ENCODE results near the gene CEP162.
"Not testable (repeated sequence)": the region's sequence is repeated elsewhere in the genome, so short reads cannot be mapped to it uniquely, and the experiment has no call there.

Gene CEP162, protein sequence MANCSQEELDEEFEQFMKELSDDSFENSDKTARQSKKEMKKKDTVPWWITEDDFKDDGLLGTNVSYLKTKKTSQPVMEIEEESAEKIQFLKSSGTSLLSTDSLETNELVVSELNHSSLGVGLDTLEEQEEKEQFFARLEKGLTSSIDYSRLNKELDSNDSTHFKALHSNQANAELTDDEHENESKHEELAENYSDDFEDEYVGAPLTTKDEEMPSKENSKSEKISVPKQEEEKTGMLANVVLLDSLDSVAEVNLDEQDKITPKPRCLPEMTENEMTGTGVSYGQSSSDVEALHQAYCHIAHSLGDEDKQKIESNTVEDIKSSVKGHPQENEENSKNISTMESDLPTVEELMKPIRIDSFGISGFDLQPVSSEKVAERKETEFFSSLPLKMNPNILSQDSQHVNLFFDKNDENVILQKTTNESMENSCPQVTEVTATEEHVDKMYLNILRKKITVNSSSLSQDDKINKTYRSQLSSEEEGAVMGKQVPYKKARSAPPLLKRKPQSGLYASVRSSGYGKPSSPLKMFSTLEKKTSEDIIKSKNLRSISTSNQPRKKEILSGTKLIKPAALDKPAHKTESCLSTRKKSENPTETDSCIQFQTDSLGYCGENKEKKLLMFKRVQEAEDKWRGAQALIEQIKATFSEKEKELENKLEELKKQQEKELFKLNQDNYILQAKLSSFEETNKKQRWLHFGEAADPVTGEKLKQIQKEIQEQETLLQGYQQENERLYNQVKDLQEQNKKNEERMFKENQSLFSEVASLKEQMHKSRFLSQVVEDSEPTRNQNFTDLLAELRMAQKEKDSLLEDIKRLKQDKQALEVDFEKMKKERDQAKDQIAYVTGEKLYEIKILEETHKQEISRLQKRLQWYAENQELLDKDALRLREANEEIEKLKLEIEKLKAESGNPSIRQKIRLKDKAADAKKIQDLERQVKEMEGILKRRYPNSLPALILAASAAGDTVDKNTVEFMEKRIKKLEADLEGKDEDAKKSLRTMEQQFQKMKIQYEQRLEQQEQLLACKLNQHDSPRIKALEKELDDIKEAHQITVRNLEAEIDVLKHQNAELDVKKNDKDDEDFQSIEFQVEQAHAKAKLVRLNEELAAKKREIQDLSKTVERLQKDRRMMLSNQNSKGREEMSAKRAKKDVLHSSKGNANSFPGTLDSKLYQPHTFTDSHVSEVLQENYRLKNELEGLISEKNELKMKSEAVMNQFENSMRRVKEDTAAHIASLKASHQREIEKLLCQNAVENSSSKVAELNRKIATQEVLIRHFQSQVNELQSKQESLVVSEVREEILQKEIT (N-terminal part only)

GRCh38 chr6:84227434-84228197, at the start of gene CEP162:
Gene CEP162 (minus strand): TSS chr6:84227643. CDS start chr6:84226393, 1,250 bp downstream.
- peak; percentile 58 for DNase-seq

- DNase-seq: no peak
Measured at GRCh38 chr6:84274856-84275255, 47.4 kb upstream of the CEP162 start.

DNA sequence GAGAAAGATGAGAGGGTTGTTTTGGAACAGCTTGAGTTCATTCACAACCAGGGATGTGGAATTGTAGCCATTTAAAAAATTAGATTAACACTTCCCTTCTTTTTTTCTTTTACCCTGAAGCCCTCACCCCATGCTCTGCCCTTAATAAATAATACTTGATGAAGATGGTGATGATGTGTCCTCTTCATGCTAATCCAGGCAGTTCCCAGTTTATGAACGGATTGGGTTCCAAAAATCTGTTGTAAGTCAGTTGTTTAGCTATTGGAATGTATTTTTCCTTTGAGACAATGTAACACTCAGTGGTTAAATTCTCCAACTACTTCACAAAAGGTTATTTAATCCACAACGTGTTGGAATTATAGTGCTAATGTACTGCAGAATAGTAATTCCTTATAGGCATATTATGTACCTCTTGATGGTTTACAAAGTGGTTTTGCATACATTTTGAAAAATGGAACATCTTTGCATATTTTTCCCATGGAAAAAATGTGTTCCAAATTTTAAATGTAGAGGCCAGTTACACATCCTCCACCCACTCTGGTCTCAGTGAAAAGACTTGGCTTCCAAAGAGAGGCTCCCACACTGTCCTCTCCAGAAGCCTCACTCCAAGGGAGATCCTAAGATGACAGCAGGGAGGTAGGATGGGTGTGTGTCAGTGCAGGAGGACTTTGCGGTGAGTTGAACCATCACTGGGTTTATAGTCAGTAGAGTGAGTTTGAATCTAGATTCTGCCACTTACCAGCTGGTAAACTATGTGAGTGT, 45.8 kb upstream of the CEP162 start:
- no peak for DNase-seq

DNA sequence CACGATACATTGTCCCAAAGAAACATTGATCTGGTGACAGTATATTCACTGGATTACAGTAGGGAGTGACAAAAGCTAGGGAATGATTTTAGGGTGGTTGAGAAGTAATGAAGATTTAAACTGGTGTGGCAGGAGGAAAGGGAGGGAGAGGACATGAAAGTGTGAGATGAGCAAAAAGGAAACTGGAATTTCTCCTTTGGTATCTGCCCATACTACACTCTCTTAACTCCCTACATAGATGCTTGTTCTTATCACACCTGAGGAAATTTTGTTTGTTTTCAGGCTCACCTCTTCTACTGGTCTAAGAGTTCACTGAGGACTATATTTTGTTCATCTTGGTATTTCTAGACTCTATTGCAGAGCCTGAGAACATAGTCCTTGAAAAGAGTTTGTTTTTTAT, 44.9 kb upstream of the CEP162 start:
- no peak for DNase-seq

DNA sequence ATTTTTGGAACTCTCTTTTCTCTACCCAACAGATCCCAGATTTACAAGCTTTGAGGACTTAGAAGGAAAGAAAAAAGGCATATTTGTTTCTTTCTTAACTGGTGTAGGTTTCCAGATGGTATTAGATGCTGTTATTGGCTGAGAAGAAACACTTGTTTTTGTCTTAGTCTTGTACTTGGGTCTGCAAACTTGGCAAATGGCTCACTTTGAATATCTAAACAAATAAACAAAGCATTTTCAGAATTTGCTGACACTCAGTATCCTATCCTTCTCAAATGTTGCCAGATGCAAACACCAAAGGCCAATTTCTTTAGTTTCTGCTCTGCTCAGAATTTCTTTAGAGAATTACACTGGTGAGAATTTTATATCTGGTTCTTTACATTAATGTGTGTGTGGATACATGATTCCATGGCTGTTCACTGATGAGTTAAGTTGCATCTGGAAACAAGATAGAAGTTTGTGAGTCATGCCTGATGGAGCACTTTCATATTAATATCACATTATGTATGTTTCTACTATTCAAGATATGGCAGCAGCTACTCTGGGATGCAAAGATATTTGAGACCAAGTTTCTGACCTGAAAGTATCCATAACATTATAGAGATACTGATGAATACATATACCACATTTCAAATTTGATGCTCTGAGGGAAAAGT, 43.7 kb upstream of the CEP162 start:
- no peak for DNase-seq

- no peak for DNase-seq
Measured at GRCh38 chr6:84269947-84270733, 42.7 kb upstream of the CEP162 start.

DNA sequence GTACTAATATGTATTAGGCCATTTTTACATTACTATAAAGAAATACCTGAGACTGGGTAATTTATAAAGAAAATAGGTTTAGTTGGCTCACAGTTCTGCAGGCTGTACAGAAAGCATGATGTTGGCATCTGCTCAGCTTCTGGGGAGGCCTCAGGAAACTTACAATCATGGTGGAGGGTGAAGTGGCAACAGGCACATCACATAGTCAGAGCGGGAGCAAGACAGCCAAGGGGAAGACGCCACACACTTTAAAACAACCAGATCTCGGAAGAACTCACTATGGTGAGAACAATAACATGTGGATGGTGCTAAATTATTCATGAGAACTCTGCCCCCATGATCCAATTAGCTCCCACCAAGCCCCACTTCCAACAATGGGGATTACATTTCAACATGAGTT, 41.3 kb upstream of the CEP162 start:
- DNase-seq: no peak

- DNase-seq: no peak
Measured at GRCh38 chr6:84263557-84263956, 36.1 kb upstream of the CEP162 start.

DNA sequence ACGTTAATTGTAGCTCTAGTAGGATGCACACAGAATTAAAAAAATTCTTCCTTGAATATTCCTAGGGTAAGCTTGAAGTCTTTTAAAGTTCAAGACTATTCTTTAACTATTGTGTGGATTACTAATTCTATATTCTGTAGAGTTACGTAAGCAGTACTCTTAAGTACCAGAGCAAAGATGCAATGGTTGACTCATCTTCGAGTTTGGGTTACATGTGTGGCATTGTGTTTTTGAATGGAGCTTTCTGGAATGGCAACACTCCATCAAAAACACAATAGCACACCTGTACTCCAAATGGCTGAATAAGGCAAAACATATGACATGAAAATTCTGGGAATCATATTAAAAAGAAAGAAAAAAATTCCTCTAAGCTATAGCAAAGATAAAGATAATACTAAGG, 33.5 kb upstream of the CEP162 start:
- no peak for DNase-seq

DNA sequence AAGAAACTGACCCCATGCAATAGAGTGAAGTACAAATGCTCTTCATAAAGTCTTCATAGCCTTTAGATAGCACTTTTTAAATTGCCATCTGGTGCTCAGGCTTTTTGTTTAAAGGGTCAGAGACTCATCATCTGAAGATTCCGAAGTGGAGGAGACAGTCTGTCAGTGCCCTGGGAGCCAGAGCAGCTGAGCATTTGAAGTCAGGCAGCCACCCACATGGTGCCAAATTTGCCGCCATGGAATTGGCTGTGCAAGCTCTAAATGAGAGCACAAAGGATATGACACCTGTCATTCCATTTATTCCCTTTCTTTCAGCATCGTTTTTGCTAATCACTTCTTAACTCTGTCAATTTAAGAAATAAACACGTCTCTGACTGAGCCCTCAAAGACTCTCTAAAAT, 32.8 kb upstream of the CEP162 start:
- DNase-seq: no peak

GRCh38 chr6:84258866-84259265, 31.4 kb upstream of the CEP162 start:
- DNase-seq: no peak

GRCh38 chr6:84258268-84258667, 30.8 kb upstream of the CEP162 start:
- no peak for DNase-seq

- DNase-seq: no peak
Measured at GRCh38 chr6:84255641-84256040, 28.2 kb upstream of the CEP162 start.

DNA sequence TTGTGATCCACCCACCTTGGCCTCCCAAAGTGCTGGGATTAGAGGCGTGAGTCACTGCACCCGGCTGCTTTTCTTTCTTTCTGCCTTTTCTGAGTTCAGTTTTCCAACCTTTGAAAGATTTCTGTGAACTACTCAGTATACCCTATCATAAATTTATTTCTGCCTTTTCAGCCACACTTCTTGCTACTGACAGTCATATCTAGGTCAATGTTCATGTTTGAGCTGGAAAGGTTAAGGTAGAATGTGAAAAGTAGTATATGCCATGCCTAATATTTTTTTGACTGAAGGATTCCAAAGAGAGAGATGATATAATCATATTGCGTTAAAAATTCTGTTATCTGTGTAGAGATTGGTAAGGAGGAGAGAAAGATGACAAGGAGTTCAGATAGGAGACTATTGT, 25.9 kb upstream of the CEP162 start:
- DNase-seq: no peak

- DNase-seq: no peak
Measured at GRCh38 chr6:84251891-84252539, 24.6 kb upstream of the CEP162 start.

- DNase-seq: no peak
Measured at GRCh38 chr6:84249724-84250123, 22.3 kb upstream of the CEP162 start.

DNA sequence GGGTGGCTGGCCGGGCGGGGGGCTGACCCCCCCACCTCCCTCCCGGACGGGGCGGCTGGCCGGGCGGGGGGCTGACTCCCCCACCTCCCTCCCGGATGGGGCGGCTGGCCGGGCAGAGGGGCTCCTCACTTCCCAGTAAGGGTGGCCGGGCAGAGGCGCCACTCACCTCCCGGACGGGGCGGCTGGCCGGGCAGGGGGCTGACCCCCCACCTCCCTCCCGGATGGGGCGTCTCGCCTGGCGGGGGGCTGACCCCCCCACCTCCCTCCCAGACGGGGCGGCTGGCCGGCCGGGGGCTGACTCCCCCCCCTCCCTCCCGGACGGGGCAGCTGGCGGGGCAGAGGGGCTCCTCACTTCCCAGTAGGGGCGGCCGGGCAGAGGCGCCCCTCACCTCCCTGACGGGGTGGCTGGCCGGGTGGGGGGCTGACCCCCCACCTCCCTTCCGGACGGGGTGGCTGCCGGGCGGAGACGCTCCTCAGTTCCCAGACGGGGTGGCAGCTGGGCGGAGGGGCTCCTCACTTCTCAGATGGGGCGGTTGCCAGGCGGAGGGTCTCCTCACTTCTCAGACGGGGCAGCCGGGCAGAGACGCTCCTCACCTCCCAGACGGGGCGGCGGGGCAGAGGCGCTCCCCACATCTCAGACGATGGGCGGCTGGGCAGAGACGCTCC, 17.1 kb upstream of the CEP162 start:
- not testable (repeated sequence) for DNase-seq

DNA sequence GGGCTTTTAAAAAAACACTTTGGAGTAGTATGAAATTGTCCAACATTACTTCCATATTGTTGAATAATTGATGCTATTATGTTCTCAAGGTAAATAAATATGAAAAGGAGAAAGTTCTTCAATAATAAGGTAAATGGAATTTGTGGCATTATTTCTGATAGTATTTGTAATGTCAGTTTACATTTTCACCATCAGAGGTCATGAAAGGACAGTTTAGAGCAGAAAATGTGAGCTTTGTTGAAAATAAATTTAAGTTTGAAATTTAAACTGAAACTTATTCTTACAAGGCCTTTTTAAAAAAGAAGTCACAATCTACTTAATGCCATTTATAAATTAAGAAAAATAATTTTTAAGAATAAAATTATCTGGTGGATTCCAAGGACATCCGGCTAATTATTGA, 15.8 kb upstream of the CEP162 start:
- DNase-seq: no peak

- DNase-seq: no peak
Measured at GRCh38 chr6:84242265-84242664, 14.8 kb upstream of the CEP162 start.
